Suppressor macrophage treated with lipopolysaccharide for 4 hours (primary cell): Measurements from ENCODE around the gene FGF5.
"Not testable (repeated sequence)": the region's sequence is repeated elsewhere in the genome, so short reads cannot be mapped to it uniquely, and the experiment has no call there.

Source experiments
- DNase-seq: peaks from one replicate; pipeline ENCODE4 v3.0.0-alpha.2; 2020

FGF5 gene

GRCh38 chr4:80255329-80256095 lies 11.0 kb upstream of the FGF5 start:
- no peak for DNase-seq

GRCh38 chr4:80257851-80258250 lies 8.6 kb upstream of the FGF5 start:
- no peak for DNase-seq

GRCh38 chr4:80259012-80259411 lies 7.5 kb upstream of the FGF5 start:
- DNase-seq: no peak

- DNase-seq: no peak
Observed at GRCh38 chr4:80259817-80260216, 6.6 kb upstream of the FGF5 start.

GRCh38 chr4:80261989-80262600 lies 4.4 kb upstream of the FGF5 start:
- DNase-seq: no peak

GRCh38 chr4:80263541-80264351 lies 2.7 kb upstream of the FGF5 start:
- DNase-seq: no peak

GRCh38 chr4:80264352-80264647 lies 2.2 kb upstream of the FGF5 start:
- DNase-seq: no peak

- DNase-seq: no peak
Observed at GRCh38 chr4:80264825-80265224, 1.6 kb upstream of the FGF5 start.

GRCh38 chr4:80265571-80266252 lies 752 bp upstream of the FGF5 start:
- peak; percentile 18 for DNase-seq

GRCh38 chr4:80266902-80267380 lies 477 bp downstream of the FGF5 start:
- DNase-seq: peak; percentile 4

- DNase-seq: no peak
Observed at GRCh38 chr4:80268081-80268823, 1.8 kb downstream of the FGF5 start.

GRCh38 chr4:80268936-80269335 lies 2.5 kb downstream of the FGF5 start:
- no peak for DNase-seq

GRCh38 chr4:80270321-80270720 lies 3.9 kb downstream of the FGF5 start:
- no peak for DNase-seq

- DNase-seq: no peak
Observed at GRCh38 chr4:80270868-80271267, 4.4 kb downstream of the FGF5 start.

GRCh38 chr4:80271801-80272200 lies 5.3 kb downstream of the FGF5 start:
- no peak for DNase-seq

- DNase-seq: no peak
Observed at GRCh38 chr4:80276931-80277330, 10.5 kb downstream of the FGF5 start.

GRCh38 chr4:80279751-80280150 lies 13.3 kb downstream of the FGF5 start:
- no peak for DNase-seq

- DNase-seq: no peak
Observed at GRCh38 chr4:80286451-80286850, 20.0 kb downstream of the FGF5 start.

- not testable (repeated sequence) for DNase-seq
Observed at GRCh38 chr4:80290665-80291064, 24.2 kb downstream of the FGF5 start.

GRCh38 chr4:80294206-80294605 lies 27.7 kb downstream of the FGF5 start:
- DNase-seq: no peak

- no peak for DNase-seq
Observed at GRCh38 chr4:80295336-80295735, 28.9 kb downstream of the FGF5 start.

- no peak for DNase-seq
Observed at GRCh38 chr4:80295826-80296225, 29.4 kb downstream of the FGF5 start.

- no peak for DNase-seq
Observed at GRCh38 chr4:80301884-80302283, 35.4 kb downstream of the FGF5 start.
